Amniotic epithelial cell (primary cell): ENCODE results near the gene MSI2.

ENCODE experiments used
- DNase-seq: peaks from one replicate; pipeline ENCODE4 v3.0.0-alpha.2; 2010; ENCODE audit warnings: low read depth

The MSI2 gene

DNA sequence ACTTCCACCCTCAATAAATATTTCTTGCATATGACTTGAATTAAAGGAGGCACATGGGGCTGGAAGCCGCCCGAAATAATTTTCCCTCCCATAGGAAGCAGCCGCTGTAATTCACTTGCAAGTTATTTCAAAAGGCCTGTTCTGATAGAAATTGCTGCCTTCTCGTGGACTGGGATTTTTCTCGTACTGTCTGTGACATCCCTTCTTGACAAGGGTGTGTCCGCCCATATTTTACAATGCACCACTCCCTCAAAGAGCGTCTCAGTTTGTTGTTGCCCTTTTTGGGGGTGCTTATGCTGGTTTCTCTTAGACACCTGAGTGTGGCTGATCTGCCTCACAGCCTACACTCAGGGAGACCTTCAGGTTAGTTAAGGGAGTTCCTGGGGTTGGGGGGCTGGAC is 160.0 kb downstream of the MSI2 start:
- no peak for DNase-seq

DNA sequence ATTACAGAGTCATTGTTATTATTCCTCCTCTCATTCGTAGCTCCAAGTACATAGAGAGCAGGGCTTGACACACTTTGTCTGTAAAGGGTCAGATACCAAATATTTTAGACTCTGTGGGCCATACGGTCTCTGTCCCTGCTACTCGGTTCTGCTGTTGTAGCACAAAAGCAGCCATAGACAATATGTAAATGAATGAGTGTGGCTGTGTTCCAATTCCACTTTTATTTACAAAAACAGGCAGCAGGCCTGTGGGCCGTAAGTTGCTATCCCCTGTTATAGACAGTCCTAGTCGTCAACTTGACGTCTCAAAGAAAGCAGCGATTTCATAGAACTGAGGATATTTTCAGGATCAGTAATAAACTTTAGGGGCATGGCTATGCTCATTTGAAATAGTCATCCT is 161.6 kb downstream of the MSI2 start:
- no peak for DNase-seq

DNA sequence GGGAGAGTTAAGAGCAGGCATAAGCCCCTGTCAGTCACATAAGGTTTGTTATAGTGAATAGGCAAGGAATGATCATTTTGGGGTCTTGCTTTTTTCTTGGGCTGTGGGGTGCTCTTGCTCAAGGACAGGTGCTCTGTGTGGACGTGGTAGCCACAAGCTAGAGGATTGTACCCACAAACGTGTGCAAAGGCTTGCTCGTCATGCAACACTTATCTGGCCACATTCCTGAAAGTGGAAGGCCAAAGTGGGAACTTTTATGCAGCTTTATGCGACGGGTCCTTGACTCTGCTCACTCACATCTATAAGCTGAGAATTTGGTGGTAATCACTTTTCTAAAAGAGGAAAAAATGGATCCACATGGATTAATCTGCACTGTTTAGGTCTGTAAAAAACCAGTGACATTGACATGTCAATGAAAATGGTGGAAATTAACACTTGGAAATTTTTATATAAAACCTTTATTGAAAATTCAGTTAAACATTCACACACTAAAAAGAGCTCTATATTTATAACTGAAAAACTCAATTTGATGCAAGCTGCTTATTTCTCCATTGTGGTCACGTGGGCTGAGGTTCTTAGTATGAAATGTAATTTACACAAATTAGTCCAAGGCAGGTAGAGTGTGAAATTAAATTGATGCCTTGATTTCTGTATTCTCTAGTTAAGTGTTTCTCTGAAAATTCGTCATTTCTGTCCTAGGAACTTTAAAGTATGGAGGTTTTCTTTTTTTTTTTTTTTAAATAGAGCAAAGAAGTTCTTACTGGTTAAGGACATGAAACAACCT is 162.3 kb downstream of the MSI2 start:
- DNase-seq, result no peak

DNA sequence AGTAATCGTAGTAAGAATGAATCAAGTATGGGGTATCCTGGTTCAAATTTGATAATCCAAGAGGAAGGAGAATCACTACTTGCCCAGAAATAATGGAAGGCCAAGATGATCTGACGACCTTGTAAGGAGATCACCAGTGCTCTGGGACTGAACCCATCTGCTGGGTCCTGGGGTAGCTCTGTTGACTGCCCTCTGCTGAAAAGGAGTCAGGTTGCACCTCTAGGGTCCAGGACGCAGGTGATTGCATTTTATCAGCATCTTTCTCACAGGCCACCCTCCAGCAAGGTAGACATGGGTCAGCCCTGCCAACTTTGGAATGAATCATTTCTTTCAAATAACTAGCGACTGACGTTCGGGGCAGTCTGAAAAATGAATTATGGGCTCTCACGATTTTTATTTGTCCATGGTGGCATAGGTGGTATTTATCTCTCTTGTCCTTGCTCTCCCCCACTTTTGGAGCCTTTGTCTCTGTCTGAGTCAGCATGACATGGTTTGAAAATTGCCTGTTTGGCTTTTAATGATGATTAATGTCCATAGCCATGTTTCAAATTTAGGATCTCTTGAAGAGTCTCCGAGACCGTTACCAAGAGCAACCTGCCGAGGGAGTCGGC is 163.7 kb downstream of the MSI2 start:
- no peak for DNase-seq

DNA sequence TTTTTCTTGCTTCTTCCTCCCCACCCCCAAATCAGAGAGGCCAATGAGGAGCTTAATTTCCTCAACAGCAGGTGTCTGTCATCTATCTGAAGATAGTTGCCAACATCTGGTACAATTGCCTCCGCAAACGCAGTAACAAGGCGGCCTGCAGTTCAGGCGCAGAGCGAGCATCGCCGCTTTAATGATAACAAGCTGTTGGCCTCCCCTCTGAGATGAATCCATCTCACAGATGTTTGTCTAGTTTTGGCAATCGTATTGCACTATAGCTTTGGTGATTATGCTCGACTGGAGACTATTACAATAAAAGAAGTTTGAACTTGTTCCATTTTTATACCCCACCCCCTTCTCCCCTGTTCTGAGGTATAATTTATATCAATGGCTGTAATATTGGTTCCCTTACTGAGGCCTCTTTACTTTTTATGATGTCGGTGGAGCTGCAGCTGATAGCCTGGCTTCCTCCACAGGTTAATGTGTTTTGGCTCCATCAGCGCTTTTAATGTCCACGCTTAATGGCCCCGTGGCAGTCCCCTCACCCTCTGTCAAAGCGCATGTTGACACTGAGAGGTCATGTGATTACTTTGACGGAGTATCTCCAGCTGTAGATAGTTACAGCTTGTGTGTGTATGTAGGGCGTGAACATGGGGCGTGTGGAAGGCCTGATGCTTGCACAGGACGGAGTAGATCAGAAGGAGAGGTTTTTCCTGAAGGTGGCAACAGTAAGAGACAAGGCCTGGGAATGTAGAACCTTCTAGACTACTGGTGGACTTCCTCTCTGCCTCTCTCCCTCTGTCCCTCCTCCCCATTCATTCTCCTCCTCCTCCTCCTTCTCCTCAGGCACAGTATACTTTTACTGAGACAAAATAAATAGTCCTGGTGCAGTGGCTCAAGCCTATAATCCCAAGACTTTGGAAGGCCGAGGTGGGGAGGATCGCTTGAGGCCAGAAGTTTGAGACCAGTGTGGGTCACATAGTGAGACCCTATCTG is 164.7 kb downstream of the MSI2 start:
- DNase-seq, result no peak

DNA sequence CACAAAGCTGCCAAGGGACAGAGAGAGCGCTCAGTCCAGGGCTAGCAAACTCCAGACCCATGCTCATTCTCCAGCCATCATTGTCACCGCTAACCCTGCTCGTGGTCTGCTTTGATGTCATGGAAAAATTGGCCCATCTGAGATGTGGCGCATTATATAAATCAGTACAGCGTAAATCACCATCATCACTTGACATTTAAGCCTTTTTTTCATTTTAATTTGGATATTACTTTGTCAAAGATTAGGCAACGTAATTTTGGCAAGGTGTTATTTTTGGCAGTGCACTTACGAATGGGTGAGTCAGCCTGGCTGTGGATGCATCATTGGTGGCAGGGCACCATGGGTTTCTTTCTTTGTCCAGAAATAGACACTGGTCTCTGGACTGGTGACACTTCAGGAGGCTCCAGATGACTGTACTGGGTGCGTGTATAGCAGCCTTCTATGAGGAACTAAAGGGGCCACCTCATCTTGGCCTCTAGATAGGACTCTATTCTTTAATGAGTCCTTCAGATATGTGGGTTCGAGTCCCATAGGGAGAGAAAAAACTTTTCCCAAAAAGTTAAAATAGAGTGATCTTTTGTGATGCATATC is 166.3 kb downstream of the MSI2 start:
- DNase-seq, result no peak

DNA sequence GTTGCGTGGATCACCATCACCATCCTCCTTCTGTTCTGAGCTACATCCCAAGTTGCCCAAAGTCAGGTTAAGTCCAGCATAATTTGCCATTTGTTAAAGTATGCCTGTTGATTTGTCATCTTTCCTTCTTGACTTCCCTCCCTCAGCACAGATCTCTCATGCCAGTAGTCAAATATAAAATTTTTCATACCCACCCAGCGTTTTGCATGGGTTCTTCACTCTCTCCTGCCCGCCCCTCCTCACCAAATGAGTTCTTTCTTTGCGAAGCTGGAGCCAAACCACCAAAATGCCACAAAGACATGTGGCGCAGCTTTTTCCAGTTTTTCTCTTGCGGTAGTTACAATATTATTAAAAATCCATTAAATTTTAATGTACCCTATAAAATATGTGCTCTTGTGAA is 167.2 kb downstream of the MSI2 start:
- DNase-seq, result no peak

DNA sequence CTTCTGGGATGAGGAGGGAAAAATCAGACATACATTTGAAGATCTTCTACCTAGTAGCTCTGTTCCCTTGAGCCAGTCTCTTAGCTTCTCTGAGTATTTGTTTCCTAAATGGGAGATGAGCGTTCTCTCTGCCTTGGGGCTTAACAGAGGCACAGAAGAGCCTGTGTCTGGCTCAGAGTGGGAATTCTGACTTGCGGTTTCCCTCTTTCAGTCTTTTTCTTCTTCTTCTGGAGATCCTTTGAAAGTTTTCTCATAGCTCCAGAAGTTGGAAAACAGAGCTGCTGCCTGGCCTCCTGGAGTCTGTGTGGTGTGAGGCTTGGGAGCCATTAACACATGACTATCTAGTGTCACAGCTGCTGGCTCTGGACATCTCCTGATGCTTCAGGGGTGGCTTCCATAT is 167.9 kb downstream of the MSI2 start:
- no peak for DNase-seq

DNA sequence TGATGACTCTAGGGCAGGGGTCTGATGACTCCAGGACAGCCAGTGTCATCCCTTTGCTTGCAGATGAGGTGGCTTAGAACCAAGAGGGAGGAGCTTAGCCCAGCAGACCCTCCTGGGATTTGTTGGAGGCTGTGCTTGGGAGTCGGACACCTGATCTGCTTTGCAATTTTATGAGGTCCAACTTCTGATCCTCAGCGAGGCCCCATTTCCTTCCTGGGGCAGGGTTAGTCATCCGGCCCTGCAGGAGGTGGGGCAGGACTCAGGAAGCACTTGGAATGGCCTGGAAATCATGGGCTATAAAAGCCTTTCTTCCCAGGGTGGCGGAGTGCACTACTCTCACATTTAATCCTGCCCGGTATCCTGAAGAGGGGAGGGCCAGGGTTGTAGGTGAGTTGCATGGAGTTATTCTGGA is 168.5 kb downstream of the MSI2 start:
- DNase-seq, result peak; percentile 26

DNA sequence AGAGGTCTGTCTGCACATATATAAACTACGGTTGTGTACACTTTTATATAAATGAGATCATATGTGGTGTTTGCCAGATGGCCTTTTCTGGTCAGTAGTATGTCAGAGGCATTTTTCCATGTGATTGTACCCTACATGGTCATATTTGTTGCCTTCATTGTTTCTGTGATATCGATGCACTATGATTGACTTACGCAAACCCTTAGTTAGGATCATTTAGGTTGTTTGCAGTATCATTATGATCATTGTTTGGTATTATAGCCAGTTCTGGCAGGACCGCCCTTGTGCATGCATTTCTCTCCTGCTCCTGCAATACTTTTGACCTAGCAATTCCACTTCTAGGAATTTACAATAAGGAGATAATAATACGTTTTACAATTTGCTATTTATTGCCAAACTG is 169.1 kb downstream of the MSI2 start:
- no peak for DNase-seq

DNA sequence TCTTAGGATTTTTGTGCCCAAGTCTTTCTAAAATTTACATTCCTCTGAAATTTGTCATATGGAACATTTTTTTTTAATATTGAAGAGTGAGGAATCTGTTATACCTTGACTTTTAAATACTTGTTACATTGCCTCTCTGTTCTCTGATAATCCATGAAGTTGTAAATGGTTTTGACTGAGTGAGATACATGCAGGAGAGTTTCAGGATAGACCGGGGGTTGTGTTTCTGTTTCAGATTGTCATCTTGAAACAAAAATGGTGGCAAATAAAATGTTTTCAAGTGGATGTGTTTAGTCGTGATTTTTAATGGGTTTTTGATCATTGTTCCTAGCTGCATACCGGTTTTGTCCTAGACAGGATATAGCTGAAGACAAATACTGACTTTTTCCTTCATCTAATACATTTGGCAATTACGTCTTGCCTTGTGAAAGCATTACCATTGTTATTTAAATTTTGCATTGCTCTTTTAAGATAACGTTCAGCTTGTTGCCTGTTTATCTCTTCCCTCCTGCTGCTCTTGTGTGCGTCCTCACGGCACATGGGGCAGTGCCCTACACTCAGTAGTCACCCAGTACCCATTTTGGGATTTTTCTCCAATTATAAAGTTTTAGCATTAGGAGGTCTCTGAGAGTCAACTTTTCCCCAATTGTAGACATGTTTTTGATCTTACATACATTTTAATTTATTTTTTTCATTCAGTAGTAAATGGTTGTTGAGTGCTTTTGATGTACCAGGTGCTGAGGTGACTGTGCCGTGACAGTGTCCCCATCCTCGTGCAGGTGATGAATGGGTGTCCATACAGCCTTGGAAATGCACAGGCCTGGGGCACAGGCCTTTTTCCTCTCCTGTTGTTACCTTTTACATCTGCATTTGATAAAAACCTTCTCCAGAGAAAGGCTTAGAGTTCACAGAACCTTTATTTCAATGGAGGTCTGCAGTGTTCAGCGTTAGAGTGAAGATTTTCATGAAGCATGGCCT is 169.9 kb downstream of the MSI2 start:
- no peak for DNase-seq

DNA sequence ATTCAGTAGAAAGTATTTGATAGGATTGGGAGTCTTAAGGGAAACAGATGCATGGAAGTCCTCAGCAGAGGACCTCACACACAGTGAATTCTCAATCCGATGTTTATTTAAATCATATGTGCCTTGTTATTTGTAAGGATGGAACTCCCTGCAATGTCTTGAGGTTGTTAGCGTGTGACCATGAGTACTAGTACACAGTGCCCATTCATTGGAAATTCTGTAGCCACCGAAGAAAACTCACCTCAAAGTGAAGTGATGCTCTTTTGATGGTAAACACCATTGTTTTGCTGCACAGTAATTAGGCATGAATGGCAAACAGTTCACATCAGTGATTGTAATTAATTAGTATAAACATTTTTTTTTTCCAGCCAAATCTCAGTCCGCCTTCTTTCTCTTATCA is 173.6 kb downstream of the MSI2 start:
- DNase-seq, result no peak

DNA sequence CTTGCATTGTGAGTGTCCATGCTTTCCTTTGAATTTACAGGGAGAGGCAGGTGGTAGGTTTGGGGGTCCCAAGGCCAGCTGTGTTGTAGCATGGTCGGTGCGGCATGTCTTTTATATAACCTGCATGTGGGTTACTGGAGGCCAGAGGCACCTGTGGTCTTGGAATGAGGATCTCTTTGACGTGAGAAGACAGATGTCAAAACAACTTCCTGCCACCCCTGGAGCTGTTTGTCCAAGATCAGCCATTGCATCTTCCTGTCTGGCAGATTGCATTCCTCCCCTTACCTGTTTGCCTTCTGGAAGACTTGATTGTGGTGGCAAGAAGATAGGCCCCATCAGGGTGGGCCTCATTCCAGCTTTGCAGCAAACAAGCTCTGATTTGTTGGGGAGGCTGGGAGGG is 175.1 kb downstream of the MSI2 start:
- no peak for DNase-seq

DNA sequence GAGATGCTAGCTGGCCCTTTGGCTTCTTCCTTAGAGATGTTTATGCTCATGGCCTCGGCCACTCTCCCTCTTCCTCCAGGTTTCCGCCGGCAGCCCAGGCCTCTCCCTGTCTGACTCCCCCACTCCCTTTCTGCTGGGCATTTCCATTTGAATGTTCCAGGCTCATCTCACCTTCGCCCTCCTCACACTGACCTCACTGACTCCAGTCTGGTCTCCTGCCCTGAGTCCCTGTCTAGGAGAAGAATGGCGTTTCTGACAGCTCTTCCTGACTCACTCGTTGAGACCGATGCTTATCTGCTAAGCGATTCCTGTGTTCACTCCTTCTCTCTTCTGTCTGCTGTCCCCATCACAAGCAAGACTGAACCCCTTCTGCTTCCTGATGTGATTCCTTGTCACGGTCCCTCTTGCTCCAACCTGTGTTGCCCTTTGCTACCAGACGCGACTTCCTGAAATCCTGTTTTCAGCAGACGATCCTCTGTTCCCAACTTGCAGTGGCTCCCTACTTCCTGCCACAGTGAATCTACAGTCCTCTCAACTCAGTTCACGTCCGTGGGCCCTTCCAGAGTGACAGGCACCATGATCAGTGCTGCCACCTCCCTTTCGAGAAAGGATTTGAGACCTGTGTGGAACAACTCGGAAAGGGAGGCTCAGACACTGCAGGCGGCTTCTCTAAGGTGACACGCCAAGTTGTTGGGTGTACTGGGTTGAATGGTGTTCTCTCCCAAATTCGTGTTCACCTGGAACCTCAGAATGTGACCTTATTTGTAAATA is 176.4 kb downstream of the MSI2 start:
- DNase-seq, result peak; percentile 57

DNA sequence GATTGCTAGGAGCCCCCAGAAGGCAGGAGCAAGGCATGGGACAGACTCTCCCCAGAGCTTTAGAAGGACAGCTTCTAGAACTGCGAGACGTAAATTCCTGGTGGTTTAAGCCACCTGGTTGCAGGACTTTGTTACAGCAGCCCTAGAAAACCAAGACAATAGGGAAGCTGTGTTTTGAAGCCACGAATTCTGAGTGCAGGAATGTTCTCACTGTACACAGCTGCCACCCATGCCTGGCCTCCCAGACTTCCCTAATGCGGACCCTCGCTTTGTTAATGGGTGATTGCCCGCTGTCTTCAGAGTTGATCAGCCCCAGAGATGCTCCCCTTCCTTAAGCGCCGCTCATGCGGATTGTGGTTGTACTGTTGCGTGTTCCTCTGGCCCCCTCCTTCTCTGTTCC is 177.1 kb downstream of the MSI2 start:
- DNase-seq, result no peak

DNA sequence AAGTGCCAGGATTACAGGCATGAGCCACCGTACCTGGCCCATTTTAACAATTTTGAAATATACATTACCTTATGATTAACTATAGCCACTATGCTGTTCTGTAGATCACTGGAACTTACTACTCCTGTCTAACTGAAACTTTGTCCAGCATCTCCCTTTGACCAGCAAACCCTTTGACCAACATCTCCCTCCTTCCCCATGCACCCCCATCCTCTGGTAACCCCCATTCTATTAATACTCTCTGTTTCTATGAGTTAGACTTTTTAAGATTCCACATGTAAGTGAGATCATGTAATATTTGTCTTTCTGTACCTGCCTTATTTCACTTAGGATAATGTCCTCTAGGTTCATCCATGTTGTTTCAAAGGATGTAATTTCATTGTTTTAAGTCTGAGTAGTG is 178.0 kb downstream of the MSI2 start:
- no peak for DNase-seq

DNA sequence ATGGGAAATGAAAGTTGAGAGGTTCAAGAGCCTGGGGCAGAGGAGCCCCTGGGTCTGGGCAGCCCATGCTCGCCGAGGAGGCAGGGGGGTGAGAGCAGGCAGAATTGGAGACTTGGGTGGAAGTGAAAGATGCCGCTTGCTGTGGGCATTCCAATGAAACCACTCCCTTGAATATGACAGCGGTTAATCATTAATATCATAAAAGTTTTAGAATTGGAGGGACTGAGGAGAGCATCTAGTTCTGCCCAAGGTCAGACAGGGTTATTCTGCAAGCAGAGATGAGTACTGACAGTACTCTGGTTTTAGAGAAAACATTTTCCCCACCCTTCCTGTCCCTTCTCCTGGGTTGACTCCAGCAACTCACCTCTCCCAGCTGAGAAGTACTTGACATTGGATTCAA is 180.2 kb downstream of the MSI2 start:
- DNase-seq, result no peak

DNA sequence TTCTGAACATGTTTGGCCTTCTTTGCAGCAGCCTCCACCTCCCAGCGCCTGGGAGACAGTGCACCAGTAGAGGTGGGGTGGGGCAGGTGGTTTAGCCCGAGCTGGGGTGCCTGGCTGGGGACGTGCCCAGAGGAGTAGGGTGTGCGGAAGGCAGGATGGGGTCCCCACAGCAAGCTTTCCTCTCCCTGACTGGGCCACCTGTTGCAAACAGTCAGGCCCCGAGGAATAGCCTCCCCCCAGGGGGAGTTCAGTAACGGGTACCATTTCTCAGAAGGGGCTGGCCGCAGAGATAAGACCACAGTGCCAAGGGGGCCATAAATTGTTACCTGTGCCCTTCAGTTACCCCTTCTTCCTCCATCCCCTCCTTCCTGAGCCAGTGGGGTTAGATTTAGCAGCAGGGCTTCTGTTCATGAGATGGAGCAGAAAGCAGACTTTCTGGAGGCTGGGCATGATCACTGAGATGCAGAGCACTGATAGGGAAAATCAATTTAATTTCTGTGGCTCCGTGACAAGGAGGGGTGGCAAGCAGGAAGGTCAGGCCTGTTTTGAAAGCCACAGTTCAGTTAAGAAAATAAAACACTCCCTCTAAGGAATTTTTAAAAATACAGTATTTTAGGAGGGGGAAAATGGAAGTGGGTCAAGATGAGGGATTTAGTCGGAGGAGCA is 181.9 kb downstream of the MSI2 start:
- DNase-seq, result no peak

DNA sequence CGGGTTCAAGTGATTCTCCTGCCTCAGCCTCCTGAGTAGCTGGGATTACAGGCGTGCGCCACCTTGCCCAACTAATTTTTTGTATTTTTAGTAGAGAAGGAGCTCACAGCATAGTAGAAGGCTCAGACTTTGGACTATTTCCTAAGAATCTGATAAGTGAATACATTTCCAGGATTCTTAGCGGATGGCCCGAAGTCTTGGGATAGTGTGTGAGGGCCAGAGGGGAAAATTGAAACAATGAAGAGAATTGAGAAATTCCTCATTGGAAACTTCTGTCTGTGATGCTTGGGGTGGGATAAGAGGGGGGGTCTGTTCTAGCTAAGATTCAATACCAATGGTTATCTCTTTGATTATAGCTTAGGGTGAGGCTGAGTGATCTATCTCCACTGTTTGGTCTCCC is 183.3 kb downstream of the MSI2 start:
- DNase-seq, result peak; percentile 56
